Measurements from ENCODE around the gene LCE1E. TPM values are rescaled to one million over a fixed set of nuclear protein-coding genes. Genes with fewer than 3 reads are reported as not detected.

The LCE1E gene
- total RNA-seq, 2 donors from 2014 or later: not detected

DNA sequence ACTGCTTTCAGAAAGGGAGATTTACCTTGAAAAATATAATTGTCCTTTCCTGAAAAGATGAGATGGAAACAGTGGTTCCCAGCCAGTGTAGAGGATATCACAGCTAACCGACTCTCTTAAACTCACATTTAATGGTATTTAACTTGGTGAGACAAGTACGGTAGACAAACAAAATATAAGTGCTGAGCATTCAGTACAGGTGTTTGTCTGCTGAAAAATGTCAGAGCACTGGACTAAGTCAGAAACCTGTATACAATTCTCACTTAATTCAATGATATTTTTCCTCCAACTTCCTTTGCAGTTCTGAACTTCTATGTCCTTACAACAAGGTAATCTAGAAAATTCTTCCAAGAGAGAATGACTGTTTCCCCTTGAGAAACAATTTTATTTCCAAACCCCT lies 25.6 kb downstream of the LCE1E start, which contains the start of gene LCE1B:
LCE1B (plus strand) TSS at position 301 of the 400 bp plus-strand sequence. CDS start 476 bp downstream, outside the sequence.
- Histone ChIP-seq H3K4me3 (ENCODE audit: low read length) (no peak within 1 kb of the TSS), H3K27ac (ENCODE audit: low read depth, low read length) (no peak within 1 kb of the TSS), H3K36me3 (ENCODE audit: control insufficient read depth, insufficient read depth, low read length) (no peaks in the 10 kb centered on the region), H3K4me1 (ENCODE audit: control insufficient read depth, insufficient read depth, low read length) (no peaks in the 10 kb centered on the region), H3K27me3 (ENCODE audit: control insufficient read depth, insufficient read depth, low read length, poor library complexity, severe bottlenecking) (no peaks in the 10 kb centered on the region), H3K9me3 (ENCODE audit: control insufficient read depth, low read length) (peaks cover 74% of the 10 kb centered on the region), H3K9ac (ENCODE audit: extremely low read depth, low read length, poor library complexity, severe bottlenecking) (no peak within 1 kb of the TSS)
- Mint-ChIP-seq H3K4me3 (no peak within 1 kb of the TSS), H3K36me3 (ENCODE audit: low read depth) (no peaks in the 10 kb centered on the region), H3K4me1 (no peaks in the 10 kb centered on the region), H3K9me3 (peaks cover 80% of the 10 kb centered on the region), H3K27ac (no peak within 1 kb of the TSS), H3K27me3 (ENCODE audit: insufficient read depth) (no peaks in the 10 kb centered on the region)
- TF ChIP-seq, protein P1, sequence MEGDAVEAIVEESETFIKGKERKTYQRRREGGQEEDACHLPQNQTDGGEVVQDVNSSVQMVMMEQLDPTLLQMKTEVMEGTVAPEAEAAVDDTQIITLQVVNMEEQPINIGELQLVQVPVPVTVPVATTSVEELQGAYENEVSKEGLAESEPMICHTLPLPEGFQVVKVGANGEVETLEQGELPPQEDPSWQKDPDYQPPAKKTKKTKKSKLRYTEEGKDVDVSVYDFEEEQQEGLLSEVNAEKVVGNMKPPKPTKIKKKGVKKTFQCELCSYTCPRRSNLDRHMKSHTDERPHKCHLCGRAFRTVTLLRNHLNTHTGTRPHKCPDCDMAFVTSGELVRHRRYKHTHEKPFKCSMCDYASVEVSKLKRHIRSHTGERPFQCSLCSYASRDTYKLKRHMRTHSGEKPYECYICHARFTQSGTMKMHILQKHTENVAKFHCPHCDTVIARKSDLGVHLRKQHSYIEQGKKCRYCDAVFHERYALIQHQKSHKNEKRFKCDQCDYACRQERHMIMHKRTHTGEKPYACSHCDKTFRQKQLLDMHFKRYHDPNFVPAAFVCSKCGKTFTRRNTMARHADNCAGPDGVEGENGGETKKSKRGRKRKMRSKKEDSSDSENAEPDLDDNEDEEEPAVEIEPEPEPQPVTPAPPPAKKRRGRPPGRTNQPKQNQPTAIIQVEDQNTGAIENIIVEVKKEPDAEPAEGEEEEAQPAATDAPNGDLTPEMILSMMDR (conservative IDR thresholded peaks at IDR 0.05): no peak
- 88 to 89% methylated on average over 2 of the region's 2 CpGs for WGBS, 2 experiments (ENCODE audit: insufficient coverage in 1 of 2, insufficient read length in 1 of 2)
- DNase-seq: no peak

DNA sequence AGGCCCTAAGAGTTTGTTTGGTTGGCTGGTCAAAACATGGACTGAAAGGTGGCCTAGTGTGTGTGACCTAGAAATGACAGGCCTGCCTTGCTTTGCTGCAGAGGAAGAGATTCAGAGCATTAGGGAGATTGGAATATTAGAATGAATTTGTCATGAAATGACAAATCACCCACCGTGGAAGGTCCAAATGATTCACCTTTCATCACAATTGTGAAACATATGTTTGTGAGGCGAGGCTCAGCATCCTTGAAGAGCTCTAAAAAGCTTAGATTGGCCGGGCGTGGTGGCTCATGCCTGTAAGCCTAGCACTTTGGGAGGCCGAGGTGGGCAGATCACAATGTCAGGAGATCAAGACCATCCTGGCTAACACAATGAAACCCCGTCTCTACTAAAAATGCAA lies 31.3 kb downstream of the LCE1E start:
- peaks cover 2% of the 10 kb centered on the region for H3K36me3 Mint-ChIP-seq (ENCODE audit: low read depth)
- no peak for DNase-seq
- H3K9me3 Mint-ChIP-seq: peaks cover 77% of the 10 kb centered on the region
- TF ChIP-seq, protein P1 (conservative IDR thresholded peaks at IDR 0.05): no peak
- no peak overlapping the region for H3K4me3 Mint-ChIP-seq
- 72 to 79% methylated on average over 6 of the region's 6 CpGs for WGBS, 2 experiments (ENCODE audit: insufficient coverage in 1 of 2, insufficient read length in 1 of 2)
- peaks cover 73% of the 10 kb centered on the region for H3K9me3 ChIP-seq (ENCODE audit: control insufficient read depth, low read length)
- H3K27ac ChIP-seq (ENCODE audit: low read depth, low read length): no peak overlapping the region
- H3K9ac ChIP-seq (ENCODE audit: extremely low read depth, low read length, poor library complexity, severe bottlenecking): no peak overlapping the region
- no peak overlapping the region for H3K27ac Mint-ChIP-seq
- no peaks in the 10 kb centered on the region for H3K27me3 ChIP-seq (ENCODE audit: control insufficient read depth, insufficient read depth, low read length, poor library complexity, severe bottlenecking)
- H3K36me3 ChIP-seq (ENCODE audit: control insufficient read depth, insufficient read depth, low read length): no peaks in the 10 kb centered on the region
- no peaks in the 10 kb centered on the region for H3K4me1 Mint-ChIP-seq
- no peaks in the 10 kb centered on the region for H3K27me3 Mint-ChIP-seq (ENCODE audit: insufficient read depth)
- no peak overlapping the region for H3K4me3 ChIP-seq (ENCODE audit: low read length)
- no peaks in the 10 kb centered on the region for H3K4me1 ChIP-seq (ENCODE audit: control insufficient read depth, insufficient read depth, low read length)

DNA sequence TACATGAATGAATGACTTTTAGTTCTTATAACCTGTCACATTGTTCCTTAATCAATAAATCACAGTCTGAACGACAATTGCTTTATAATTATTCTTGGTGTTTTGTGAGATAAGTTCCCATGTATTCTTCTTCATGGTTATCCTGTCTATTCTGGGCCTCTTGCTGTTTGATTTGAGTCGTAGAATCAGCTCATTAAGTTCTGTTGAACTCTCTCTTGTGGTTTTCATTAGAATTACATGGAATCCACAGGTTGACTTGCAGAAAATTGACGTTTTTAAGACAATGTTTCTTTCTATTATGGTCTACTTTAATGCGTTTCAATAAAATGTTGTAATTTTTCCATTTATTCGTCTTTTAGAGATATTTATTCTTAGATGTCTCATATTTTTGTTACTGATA lies 37.2 kb downstream of the LCE1E start:
- Mint-ChIP-seq H3K27ac (no peak overlapping the region), H3K9me3 (peaks cover 65% of the 10 kb centered on the region), H3K36me3 (ENCODE audit: low read depth) (peaks cover 2% of the 10 kb centered on the region), H3K4me3 (no peak overlapping the region), H3K27me3 (ENCODE audit: insufficient read depth) (no peaks in the 10 kb centered on the region), H3K4me1 (no peaks in the 10 kb centered on the region)
- DNase-seq: no peak
- Histone ChIP-seq H3K4me3 (ENCODE audit: low read length) (no peak overlapping the region), H3K27me3 (ENCODE audit: control insufficient read depth, insufficient read depth, low read length, poor library complexity, severe bottlenecking) (no peaks in the 10 kb centered on the region), H3K27ac (ENCODE audit: low read depth, low read length) (no peak overlapping the region), H3K36me3 (ENCODE audit: control insufficient read depth, insufficient read depth, low read length) (no peaks in the 10 kb centered on the region), H3K4me1 (ENCODE audit: control insufficient read depth, insufficient read depth, low read length) (no peaks in the 10 kb centered on the region), H3K9ac (ENCODE audit: extremely low read depth, low read length, poor library complexity, severe bottlenecking) (no peak overlapping the region), H3K9me3 (ENCODE audit: control insufficient read depth, low read length) (peaks cover 66% of the 10 kb centered on the region)
- TF ChIP-seq, protein P1 (conservative IDR thresholded peaks at IDR 0.05): no peak
- WGBS, 2 experiments (ENCODE audit: insufficient coverage in 1 of 2, insufficient read length in 1 of 2): 29 to 37% methylated on average over 2 to 4 of the region's 5 CpGs

All from endodermal cell (in vitro differentiated cells).